IPS-11a (cell line): Measurements from ENCODE around the gene CGB7.
"Not testable (repeated sequence)": the region's sequence is repeated elsewhere in the genome, so short reads cannot be mapped to it uniquely, and the experiment has no call there.

Experiments used
- H3K4me3 ChIP-seq: one replicate; pipeline ENCODE4 v1.5.1; 2013; ENCODE audit warnings: low read depth, low read length, control low read depth

Gene CGB7

GRCh38 chr19:49042666-49043065, 14.9 kb downstream of the CGB7 start:
- not testable (repeated sequence) for H3K4me3 ChIP-seq

- no peak overlapping the region for H3K4me3 ChIP-seq
Measured at GRCh38 chr19:49042177-49042576, 15.4 kb downstream of the CGB7 start.

GRCh38 chr19:49039736-49040135, 17.8 kb downstream of the CGB7 start:
- not testable (repeated sequence) for H3K4me3 ChIP-seq

- H3K4me3 ChIP-seq, result not testable (repeated sequence)
Measured at GRCh38 chr19:49038557-49039276, 18.8 kb downstream of the CGB7 start.

GRCh38 chr19:49038111-49038510, 19.4 kb downstream of the CGB7 start:
- H3K4me3 ChIP-seq, result not testable (repeated sequence)

GRCh38 chr19:49036815-49037214, 20.7 kb downstream of the CGB7 start, which contains the start of gene CGB1:
TSS of gene CGB1 (minus strand) at chr19:49036895. CDS start at chr19:49036711, 184 bp downstream.
- H3K4me3 ChIP-seq, result not testable (repeated sequence)

- not testable (repeated sequence) for H3K4me3 ChIP-seq
Measured at GRCh38 chr19:49031642-49032301, 25.8 kb downstream of the CGB7 start, which contains the start of gene CGB2. TSS of gene CGB2 (plus strand) at chr19:49031890. CDS start at chr19:49032096, 206 bp downstream.

GRCh38 chr19:49030323-49030722, 27.2 kb downstream of the CGB7 start:
- not testable (repeated sequence) for H3K4me3 ChIP-seq

GRCh38 chr19:49029749-49030148, 27.8 kb downstream of the CGB7 start:
- H3K4me3 ChIP-seq, result not testable (repeated sequence)

- not testable (repeated sequence) for H3K4me3 ChIP-seq
Measured at GRCh38 chr19:49028686-49029085, 28.9 kb downstream of the CGB7 start.

- not testable (repeated sequence) for H3K4me3 ChIP-seq
Measured at GRCh38 chr19:49025599-49025998, 31.9 kb downstream of the CGB7 start.

- H3K4me3 ChIP-seq, result not testable (repeated sequence)
Measured at GRCh38 chr19:49025088-49025487, 32.5 kb downstream of the CGB7 start.

GRCh38 chr19:49024233-49024632, 33.3 kb downstream of the CGB7 start, which contains the start of gene CGB3:
TSS of gene CGB3 (minus strand) at chr19:49024333. CDS start at chr19:49023971, 362 bp downstream.
- not testable (repeated sequence) for H3K4me3 ChIP-seq

GRCh38 chr19:49022116-49022515, 35.4 kb downstream of the CGB7 start:
- H3K4me3 ChIP-seq, result no peak overlapping the region

- no peak overlapping the region for H3K4me3 ChIP-seq
Measured at GRCh38 chr19:49020931-49021895, 36.3 kb downstream of the CGB7 start.

GRCh38 chr19:49020342-49020741, 37.2 kb downstream of the CGB7 start:
- no peak overlapping the region for H3K4me3 ChIP-seq

- H3K4me3 ChIP-seq, result no peak overlapping the region
Measured at GRCh38 chr19:49019242-49019932, 38.2 kb downstream of the CGB7 start.

GRCh38 chr19:49018388-49019241, 38.9 kb downstream of the CGB7 start:
- peak overlapping the region; percentile 17 for H3K4me3 ChIP-seq

GRCh38 chr19:49017666-49018351, 39.7 kb downstream of the CGB7 start:
- peak overlapping the region; percentile 20 for H3K4me3 ChIP-seq
